ENCODE data around the gene NDUFS6.

GRCh38 chr5:1758574-1758973 is 42.6 kb upstream of the NDUFS6 start:
- TF ChIP-seq, protein P1, sequence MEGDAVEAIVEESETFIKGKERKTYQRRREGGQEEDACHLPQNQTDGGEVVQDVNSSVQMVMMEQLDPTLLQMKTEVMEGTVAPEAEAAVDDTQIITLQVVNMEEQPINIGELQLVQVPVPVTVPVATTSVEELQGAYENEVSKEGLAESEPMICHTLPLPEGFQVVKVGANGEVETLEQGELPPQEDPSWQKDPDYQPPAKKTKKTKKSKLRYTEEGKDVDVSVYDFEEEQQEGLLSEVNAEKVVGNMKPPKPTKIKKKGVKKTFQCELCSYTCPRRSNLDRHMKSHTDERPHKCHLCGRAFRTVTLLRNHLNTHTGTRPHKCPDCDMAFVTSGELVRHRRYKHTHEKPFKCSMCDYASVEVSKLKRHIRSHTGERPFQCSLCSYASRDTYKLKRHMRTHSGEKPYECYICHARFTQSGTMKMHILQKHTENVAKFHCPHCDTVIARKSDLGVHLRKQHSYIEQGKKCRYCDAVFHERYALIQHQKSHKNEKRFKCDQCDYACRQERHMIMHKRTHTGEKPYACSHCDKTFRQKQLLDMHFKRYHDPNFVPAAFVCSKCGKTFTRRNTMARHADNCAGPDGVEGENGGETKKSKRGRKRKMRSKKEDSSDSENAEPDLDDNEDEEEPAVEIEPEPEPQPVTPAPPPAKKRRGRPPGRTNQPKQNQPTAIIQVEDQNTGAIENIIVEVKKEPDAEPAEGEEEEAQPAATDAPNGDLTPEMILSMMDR (conservative IDR thresholded peaks at IDR 0.05; ENCODE audit: low read depth, low read length), result no peak
- TF ChIP-seq EZH2 (IDR thresholded peaks at IDR 0.05; ENCODE audit: borderline replicate concordance, low read depth, low read length, poor library complexity, severe bottlenecking), result no peak
